ENCODE measurements around the gene MYO9A.

Gene MYO9A

GRCh38 chr15:71800835-71801745, 316.9 kb downstream of the MYO9A start:
- Histone ChIP-seq H3K4me1 (ENCODE audit: control insufficient read depth in 1 of 2, insufficient read depth in 1 of 2, low read depth in 1 of 2, low read length in 1 of 2) (no peaks in the 10 kb centered on the region), H3K9me3 (no peaks in the 10 kb centered on the region), H3K27ac (no peak overlapping the region), H3K4me3 (ENCODE audit: low read depth in 1 of 2, low read length in 1 of 2) (no peak overlapping the region), H3K36me3 (no peaks in the 10 kb centered on the region), H3K27me3 (no peaks in the 10 kb centered on the region)
- TF ChIP-seq CTCF (IDR thresholded peaks at IDR 0.05): no peak

DNA sequence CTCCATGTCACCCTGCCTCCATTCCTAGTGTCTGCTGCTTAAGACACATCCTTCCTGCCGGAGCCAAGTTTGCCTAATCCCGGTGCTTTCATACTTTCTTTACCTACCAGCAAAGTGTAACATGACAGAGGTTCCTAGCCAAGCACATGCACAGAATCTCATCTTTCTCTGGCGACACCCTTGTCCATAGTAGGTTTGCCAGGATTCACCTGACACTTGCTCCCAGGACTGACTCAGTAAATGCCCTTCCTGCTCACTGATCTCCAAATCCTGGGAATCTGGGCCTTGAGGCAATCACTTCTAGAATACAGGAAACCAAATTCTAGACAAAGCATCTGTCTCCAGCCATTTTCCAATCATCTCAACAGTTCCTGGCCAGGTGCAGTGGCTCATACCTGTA, 317.8 kb downstream of the MYO9A start:
- H3K36me3 ChIP-seq: no peaks in the 10 kb centered on the region
- H3K27me3 ChIP-seq: no peaks in the 10 kb centered on the region
- H3K4me3 ChIP-seq (ENCODE audit: low read depth in 1 of 2, low read length in 1 of 2): no peak overlapping the region
- H3K27ac ChIP-seq: no peak overlapping the region
- H3K9me3 ChIP-seq: no peaks in the 10 kb centered on the region
- no peak for TF ChIP-seq CTCF (IDR thresholded peaks at IDR 0.05)
- no peaks in the 10 kb centered on the region for H3K4me1 ChIP-seq (ENCODE audit: control insufficient read depth in 1 of 2, insufficient read depth in 1 of 2, low read depth in 1 of 2, low read length in 1 of 2)

DNA sequence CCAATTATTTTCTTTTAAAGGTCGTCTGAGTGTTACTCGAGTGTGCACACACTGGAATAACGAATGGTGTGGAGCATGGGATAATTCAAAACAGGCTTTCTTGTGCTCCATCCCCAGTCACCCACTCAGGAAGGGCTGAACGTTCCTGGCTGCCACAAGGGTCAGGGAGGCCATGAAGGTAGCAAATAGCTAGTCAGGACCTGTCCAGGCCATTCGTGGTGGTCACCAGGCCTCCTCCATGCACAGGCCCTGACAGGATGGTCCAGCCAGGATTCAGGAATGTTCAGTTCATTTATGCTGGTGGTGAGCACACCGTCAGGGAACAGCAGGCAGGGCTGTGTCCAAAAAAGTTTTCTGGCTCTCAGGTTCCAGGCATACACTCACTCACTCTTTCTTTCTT, 319.3 kb downstream of the MYO9A start:
- Histone ChIP-seq H3K9me3 (no peaks in the 10 kb centered on the region), H3K4me3 (ENCODE audit: low read depth in 1 of 2, low read length in 1 of 2) (no peak overlapping the region), H3K4me1 (ENCODE audit: control insufficient read depth in 1 of 2, insufficient read depth in 1 of 2, low read depth in 1 of 2, low read length in 1 of 2) (no peaks in the 10 kb centered on the region), H3K27me3 (no peaks in the 10 kb centered on the region), H3K36me3 (no peaks in the 10 kb centered on the region), H3K27ac (no peak overlapping the region)
- no peak for TF ChIP-seq CTCF (IDR thresholded peaks at IDR 0.05)

DNA sequence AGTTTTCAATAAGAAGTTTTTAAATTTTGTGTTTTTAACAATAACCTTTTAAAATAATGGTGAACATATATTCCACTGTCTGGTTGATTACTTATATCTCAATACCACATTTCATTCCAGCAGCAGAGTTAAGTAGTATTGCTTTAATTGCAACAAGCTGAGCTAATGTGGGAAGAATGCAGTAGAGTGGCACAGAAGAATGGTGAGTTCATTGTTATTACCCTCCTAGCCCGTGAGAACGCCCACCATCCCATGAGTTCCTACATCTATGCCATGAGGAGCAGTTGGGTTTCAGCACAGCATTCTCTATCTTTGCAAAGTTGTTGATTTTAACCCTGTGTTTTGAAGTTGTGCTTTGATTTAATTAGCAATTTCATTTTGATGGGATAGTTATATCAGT, 325.4 kb downstream of the MYO9A start:
- no peak overlapping the region for H3K27ac ChIP-seq

GRCh38 chr15:71791975-71792374, 326.0 kb downstream of the MYO9A start:
- Histone ChIP-seq H3K36me3 (no peaks in the 10 kb centered on the region), H3K27ac (no peak overlapping the region), H3K27me3 (no peaks in the 10 kb centered on the region), H3K9me3 (no peaks in the 10 kb centered on the region), H3K4me3 (ENCODE audit: low read depth in 1 of 2, low read length in 1 of 2) (no peak overlapping the region), H3K4me1 (ENCODE audit: control insufficient read depth in 1 of 2, insufficient read depth in 1 of 2, low read depth in 1 of 2, low read length in 1 of 2) (no peaks in the 10 kb centered on the region)
- TF ChIP-seq CTCF (IDR thresholded peaks at IDR 0.05): no peak

More for the DNA sequence above, 325.4 kb downstream of the MYO9A start:
- H3K27me3 ChIP-seq: no peaks in the 10 kb centered on the region
- no peaks in the 10 kb centered on the region for H3K36me3 ChIP-seq
- no peaks in the 10 kb centered on the region for H3K4me1 ChIP-seq (ENCODE audit: control insufficient read depth in 1 of 2, insufficient read depth in 1 of 2, low read depth in 1 of 2, low read length in 1 of 2)
- no peaks in the 10 kb centered on the region for H3K9me3 ChIP-seq
- no peak overlapping the region for H3K4me3 ChIP-seq (ENCODE audit: low read depth in 1 of 2, low read length in 1 of 2)
- no peak for TF ChIP-seq CTCF (IDR thresholded peaks at IDR 0.05)
